ENCODE data around the gene RNF126.
"Not testable (repeated sequence)": the region's sequence is repeated elsewhere in the genome, so short reads cannot be mapped to it uniquely, and the experiment has no call there.

The RNF126 gene

GRCh38 chr19:685454-685931, 22.5 kb upstream of the RNF126 start:
- no peak for DNase-seq

GRCh38 chr19:682678-683320, 19.8 kb upstream of the RNF126 start:
- no peak for DNase-seq

DNA sequence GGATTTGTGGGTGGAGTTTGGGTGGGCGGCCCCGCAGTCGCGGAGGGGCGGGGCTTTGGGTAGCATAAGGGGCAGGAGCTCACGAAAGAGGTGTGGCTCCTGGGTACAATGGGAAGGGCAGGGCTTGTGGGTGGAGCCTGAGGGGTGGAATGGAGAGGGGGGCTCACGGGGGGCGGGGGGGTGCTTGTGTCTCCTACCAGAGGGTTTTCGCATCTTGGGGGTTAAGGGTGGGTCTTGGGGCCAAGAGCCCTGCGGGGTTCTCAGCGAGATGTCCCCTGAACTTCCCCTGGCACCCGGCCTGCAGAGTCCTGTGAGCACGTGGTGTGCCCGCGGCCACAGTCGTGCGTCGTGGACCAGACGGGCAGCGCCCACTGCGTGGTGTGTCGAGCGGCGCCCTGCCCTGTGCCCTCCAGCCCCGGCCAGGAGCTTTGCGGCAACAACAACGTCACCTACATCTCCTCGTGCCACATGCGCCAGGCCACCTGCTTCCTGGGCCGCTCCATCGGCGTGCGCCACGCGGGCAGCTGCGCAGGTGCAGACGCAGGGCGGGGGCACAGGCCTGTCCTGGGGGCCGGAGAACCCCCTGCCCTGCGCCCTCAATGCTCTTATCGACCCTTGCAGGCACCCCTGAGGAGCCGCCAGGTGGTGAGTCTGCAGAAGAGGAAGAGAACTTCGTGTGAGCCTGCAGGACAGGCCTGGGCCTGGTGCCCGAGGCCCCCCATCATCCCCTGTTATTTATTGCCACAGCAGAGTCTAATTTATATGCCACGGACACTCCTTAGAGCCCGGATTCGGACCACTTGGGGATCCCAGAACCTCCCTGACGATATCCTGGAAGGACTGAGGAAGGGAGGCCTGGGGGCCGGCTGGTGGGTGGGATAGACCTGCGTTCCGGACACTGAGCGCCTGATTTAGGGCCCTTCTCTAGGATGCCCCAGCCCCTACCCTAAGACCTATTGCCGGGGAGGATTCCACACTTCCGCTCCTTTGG, 18.3 kb upstream of the RNF126 start:
- no peak for DNase-seq

DNA sequence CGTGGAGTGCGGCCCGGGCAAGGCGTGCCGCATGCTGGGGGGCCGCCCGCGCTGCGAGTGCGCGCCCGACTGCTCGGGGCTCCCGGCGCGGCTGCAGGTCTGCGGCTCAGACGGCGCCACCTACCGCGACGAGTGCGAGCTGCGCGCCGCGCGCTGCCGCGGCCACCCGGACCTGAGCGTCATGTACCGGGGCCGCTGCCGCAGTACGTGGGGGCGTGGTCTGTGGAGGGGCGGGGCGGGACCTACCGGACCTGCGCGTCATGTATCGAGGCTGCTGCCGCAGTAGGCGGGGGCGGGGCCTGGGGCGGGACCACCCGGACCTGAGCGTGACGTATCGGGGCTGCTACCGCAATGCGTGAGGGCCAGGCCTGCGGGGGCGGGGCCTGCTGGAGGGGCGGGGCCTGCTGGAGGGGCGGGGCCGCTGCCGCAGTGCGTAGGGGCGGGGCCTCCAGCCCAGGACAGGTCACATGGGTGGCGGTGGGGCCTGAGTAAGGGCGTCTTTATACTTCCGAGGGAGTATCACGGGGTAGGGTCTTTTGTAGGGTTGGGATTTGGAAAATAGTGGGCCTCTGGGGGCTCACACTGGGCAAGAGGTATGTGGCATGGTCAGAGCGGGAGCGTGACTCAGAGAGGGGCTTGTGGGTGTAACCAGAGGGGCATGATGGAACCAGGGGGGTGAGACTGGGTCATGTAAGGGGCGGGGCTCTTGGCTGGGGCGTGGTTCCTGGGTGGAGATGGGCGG, 17.4 kb upstream of the RNF126 start:
- peak; percentile 74 for DNase-seq

DNA sequence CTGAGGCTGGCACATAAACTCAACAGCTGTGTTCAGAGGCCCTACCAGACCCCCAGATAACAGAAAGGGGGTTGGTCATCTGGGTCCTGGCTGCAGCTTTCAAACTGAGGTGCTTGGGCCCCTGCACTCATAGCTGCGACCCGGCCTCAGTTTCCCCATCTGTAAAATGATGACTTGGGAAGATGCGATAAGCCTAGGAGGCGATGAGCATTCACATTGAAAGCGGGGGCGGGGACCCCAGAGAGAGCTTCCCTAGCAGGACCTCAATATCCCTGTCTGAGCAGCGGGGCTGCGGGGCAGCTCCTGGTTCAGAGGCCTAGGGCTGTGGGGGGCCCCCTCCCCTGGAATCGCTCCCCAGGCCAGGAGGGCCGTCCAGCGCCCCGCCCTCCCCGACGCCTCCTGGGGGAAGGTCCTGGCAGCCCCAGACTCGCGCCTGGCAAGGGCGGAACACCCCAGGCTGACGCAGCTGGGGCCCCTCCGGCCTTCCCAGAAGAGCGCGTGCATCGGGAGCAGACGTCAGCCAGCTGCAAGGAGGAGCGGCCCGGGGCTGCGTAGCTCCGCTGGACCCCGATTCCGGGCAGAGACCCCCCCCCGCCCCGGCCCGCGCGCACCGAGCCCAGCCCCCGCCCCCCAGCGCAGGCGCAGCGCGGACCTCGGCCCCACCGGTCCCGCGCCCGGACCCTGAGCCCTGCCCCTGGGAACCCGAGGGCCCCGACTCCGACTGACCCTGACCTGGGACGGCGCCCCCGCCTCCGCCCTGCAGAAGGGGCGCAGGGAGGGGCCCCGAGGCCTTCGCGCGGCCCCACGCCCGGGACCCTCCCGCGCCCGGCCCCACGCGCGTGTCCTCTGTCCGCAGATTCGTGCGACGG, 16.6 kb upstream of the RNF126 start:
- no peak for DNase-seq

GRCh38 chr19:678791-679388, 15.9 kb upstream of the RNF126 start:
- no peak for DNase-seq

DNA sequence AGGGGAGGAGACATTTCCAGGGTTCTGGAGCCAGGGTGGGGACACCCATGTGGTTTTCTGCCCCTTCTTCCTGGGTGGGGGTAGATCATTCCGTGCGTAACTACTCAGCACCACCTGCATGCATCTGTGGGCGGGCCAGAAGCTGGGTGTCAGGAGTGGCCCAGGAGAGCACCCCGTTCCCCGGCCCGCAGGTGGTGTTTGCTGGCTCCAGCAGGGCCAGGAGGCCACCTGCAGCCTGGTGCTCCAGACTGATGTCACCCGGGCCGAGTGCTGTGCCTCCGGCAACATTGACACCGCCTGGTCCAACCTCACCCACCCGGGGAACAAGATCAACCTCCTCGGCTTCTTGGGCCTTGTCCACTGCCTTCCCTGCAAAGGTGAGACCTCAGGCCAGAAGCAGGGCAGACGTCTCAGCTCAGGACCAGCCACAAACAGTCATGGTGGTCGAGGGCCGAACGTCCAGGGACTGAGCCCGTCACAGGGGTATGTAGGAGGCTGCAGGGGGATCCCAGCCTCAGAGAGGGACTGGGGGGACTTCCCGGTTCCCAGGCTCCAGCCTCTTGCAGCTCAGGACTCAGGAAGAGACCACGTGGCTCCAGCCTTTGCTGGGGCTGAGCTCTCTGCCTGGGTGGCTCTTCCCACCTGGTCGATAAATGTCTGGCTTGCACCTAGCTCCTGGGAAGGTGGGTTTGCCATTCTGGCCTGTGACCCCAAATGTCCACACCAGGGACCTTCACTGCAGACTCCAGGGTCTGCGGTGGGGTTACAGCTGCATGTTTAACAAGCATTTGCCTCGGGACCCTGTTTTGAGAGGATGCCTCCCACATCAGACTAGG, 14.8 kb upstream of the RNF126 start:
- DNase-seq: no peak

GRCh38 chr19:677201-677600, 14.2 kb upstream of the RNF126 start:
- DNase-seq: no peak

- no peak for DNase-seq
Observed at GRCh38 chr19:676339-677105, 13.5 kb upstream of the RNF126 start, which contains the start of gene FSTL3. Gene FSTL3 (plus strand): TSS chr19:676392. CDS start chr19:676424, 32 bp downstream.

DNA sequence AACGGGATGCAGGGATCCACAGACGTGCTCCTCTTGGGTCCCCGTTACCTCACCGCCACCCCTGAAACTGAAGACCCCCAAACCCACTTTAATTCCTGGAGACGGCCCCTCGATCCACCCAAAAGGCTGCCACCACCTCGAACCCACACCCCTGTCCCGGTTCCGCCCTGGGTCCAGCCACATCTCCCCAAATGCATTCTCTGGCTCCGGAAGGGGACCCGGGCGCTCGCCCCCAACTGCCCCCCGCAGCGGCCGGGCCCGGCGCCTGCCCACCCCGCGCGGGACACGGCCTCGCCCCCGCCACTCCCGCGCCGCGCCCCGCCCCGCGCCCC, 13.0 kb upstream of the RNF126 start:
- no peak for DNase-seq

GRCh38 chr19:674282-675151, 11.5 kb upstream of the RNF126 start:
- no peak for DNase-seq

GRCh38 chr19:670609-671075, 7.6 kb upstream of the RNF126 start:
- DNase-seq: no peak

DNA sequence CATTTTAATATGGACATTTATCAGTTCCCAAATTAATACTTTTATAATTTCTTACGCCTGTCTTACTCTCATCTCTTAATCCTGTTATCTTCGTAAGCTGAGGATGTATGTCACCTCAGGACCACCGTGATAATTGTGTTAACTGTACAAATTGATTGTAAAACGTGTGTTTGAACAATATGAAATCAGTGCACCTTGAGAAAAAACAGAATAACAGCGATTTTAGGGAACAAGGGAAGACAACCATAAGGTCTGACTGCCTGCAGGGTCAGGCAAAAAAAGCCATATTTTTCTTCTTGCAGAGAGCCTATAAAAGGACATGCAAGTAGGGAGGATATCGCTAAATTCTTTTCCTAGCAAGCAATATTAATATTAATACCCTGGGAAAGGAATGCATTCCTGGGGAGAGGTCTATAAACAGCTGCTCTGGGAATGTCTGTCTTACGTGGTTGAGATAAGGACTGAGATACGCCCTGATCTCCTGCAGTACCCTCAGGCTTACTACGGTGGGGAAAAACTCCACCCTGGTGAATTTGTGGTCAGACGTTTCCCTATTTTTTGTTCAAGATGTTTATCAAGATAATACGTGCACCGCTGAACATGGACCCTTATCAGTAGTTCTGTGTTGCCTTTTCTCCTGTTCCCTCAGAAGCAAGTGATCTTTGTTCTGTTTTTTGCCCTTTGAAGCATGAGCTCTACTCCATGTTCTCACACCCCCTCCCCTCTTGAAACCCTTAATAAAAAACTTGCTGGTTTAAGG, 5.8 kb upstream of the RNF126 start:
- DNase-seq: not testable (repeated sequence)

DNA sequence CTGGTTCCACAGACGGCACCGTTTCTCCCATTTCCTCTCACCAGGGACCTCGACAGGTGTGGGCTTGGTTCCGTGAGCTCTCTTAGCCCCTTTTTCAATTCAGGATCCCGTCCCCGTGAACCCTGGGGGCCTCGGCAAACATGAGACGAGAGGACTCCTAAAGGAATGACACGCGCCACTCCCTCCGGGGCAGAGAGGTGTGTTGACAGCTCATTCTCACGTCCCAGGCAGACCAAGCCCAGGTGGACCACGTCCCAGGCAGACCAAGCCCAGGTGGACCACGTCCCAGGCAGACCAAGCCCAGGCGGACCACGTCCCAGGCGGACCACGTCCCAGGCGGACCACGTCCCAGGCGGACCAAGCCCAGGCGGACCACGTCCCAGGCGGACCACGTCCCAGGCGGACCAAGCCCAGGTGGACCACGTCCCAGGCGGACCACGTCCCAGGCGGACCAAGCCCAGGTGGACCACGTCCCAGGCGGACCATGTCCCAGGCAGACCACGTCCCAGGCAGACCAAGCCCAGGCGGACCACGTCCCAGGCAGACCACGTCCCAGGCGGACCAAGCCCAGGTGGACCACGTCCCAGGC, 4.1 kb upstream of the RNF126 start:
- not testable (repeated sequence) for DNase-seq

DNA sequence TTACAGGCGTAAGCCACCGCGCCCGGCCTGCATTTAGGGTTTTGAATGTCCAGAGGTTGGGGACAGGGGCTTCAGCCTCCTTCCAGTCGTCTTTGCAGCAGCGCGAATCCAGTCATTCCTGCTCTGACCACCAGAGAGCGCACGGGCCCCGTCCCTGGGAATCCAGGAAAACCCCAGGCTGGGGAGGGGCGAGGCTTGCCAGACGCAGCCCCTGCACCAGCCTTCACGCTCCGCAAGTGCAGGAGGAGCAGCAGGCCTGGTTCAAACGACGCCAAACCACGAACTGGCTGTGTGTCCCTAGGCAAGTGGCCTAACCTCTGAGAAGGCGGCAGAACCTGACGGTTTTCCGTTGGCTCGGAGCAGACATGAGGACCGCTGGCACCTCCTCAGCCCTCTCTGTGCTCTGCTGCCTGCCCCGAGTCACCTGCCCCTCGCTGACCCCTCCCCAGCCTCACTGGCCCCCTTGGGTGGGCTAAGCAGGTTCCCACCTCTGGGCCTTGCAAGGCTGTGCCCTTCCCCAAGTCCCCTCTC, 2.0 kb upstream of the RNF126 start:
- no peak for DNase-seq

DNA sequence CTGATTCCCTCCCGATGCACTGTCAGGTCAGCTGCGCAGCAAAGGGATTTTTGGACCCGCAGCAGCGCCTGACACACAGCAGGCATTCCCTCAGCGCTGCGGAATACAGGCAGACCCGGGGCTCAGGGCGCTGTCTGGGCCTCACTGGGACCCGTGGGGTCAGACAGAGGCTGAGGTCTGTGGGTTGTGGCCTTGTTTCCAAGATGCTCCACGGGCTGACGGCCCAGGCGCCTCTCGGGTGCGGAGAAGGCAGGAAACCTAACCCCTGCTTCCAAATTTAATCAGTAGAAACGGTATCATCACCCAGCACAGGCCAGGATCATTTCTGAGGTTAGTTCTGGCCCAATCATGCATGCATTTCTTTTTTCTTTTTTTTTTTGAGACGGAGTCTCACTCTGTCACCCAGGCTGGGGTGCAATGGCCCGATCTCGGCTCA, 686 bp upstream of the RNF126 start:
- DNase-seq: no peak

DNA sequence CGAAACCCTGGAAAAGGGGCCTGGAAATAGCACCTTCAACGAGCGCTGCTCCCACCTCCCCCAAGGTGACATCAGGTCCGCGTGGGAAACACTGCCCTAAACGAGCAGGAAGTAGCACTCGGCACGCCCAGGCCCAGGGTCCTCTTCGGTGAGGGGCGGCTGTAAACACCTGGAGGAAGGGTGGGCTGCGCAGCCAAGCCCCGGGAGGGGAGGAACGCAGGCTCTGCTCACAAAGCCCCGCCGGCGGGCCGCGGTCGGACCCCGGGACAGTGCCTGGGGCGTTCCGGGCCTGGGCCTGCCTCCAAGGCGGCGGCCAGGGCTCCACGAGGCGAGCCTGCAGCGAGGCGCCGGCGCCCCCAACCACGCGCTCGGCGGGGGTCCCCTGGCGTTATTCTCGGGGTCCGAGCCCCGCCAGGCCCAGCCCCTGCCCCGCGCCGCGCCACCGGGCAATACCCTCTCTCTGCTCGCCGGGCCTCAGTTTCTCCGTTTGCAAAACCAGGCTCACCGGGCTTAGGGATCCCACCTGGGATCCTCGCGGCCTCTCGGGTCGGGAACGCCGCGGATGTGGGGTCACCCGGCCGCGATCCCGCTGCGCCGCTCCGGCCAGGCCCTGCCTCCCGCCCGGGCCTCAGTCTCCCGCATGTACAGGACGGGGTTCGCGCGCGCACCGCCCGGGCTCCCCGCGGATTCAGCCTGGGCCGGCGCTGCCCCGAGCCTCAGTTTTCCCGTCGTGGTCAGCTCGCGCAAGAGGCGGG, 630 bp downstream of the RNF126 start:
- DNase-seq: no peak
